Testis (tissue), 2 donors: ENCODE results near the gene MED13.

ENCODE experiments used
- CTCF ChIP-seq, 3 experiments: fragments of 450-650 bp in 2 of 3; fragments of 200-600 bp in 1 of 3; sonication (generic) in 1 of 3; IDR thresholded peaks; one replicate each; pipeline ENCODE4 v1.5.1; 2016 to 2019; ENCODE audit warnings: antibody characterized with exemption in 3 of 3, mild to moderate bottlenecking in 2 of 3, moderate library complexity in 1 of 3
- POLR2A ChIP-seq: fragments of 450-650 bp; IDR thresholded peaks from one replicate; pipeline ENCODE4 v1.6.1; 2017; ENCODE audit warnings: antibody characterized with exemption, mild to moderate bottlenecking, moderate library complexity

- TF ChIP-seq CTCF (IDR thresholded peaks at IDR 0.05) = no peak
- TF ChIP-seq POLR2A = no peak
These were observed 96.3 kb downstream of the MED13 start for GRCh38 chr17:61968757-61969156.
